Activated T-cell treated with anti-CD3 and anti-CD28 coated beads, Interleukin-2, amount 50 U/mL, for 48 hours (primary cell): ENCODE results near the gene C5AR2.
"Not testable (repeated sequence)": the region's sequence is repeated elsewhere in the genome, so short reads cannot be mapped to it uniquely, and the experiment has no call there.

Experiments used
- DNase-seq, 2 experiments: peaks; one replicate each; pipeline ENCODE4 v3.0.0-alpha.2; 2020

C5AR2 gene

DNA sequence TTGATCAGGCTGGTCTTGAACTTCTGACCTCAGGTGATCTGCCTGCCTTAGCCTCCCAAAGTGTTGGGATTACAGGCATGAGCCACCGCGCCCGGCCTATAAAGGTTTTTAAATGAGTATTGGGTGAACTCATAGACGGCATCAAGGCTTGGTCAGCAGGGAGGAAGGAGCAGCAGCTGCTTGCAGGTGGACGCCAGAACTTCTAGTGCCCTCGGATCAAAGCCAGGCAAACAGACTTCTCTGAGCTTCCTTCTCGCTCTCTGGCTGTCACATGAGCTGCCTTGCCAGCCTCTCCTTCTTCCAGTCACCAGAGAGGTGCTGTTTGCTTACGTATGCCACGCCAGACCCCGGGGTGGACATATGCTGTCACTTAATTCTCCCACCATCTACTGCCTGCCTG is 33.5 kb downstream of the C5AR2 start:
- not testable (repeated sequence) for DNase-seq

DNA sequence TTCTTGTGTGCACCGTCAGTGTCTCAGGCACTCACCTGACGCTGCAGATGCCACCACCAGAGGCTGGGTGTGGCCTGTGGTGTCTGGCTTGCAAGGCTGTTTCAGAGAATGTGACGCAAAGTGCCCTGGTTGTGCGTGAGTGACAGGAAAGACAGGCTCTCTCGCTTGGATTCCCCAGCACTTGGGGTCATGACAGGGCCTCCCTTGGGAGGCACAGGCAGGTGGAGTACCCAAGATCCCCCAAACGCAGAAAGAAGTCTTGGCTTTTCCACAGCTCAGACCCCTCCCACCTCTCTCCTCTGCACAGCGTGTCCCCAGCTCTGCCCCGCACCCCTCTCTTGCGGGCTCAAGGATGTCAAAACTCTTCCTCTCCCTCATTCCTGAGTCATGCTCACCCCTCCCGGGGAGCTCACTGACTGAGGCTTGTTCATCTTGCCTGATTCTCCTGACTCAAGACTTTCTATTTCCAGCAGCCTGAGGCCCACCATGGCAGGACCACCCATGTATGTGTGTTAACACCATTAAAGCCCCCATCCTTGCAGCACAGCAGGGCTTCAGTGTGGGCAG is 38.2 kb downstream of the C5AR2 start:
- no peak for DNase-seq

DNA sequence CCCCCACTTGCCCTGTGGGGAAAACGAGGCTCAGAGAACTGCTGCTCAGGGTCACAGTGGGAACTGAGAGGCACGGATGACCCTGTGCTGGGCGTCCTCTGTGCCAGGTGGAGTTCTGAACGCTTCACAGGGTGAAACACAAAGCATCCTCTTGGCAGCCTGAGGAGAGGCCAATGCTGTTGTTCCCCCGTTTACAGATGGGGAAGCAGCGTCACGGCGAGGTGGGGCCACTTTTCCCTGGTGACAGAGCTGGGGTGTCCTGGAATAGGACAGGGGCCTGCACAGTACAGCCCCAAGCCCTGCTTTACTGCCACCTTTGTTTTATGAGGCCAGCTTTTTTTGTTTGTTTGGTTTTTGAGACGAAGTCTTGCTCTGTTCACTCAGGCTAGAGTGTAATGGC is 39.3 kb downstream of the C5AR2 start:
- DNase-seq = no peak

DNA sequence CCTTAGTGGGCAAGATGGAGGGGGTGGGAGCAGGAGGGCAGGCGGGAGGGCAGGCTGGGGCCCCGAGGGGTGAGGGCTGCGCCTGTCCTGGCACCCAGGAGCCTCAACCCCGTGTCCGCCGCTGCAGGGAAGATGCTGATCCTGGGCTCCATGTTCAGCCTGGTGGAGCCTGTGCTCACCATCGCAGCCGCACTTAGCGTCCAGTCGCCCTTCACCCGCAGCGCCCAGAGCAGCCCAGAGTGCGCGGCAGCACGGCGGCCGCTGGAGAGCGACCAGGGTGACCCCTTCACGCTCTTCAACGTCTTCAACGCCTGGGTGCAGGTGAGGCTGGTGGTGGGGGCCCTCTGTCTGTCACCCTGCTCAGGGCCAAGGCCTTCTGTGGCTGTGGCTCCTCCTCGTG is 40.6 kb downstream of the C5AR2 start:
- no peak for DNase-seq

DNA sequence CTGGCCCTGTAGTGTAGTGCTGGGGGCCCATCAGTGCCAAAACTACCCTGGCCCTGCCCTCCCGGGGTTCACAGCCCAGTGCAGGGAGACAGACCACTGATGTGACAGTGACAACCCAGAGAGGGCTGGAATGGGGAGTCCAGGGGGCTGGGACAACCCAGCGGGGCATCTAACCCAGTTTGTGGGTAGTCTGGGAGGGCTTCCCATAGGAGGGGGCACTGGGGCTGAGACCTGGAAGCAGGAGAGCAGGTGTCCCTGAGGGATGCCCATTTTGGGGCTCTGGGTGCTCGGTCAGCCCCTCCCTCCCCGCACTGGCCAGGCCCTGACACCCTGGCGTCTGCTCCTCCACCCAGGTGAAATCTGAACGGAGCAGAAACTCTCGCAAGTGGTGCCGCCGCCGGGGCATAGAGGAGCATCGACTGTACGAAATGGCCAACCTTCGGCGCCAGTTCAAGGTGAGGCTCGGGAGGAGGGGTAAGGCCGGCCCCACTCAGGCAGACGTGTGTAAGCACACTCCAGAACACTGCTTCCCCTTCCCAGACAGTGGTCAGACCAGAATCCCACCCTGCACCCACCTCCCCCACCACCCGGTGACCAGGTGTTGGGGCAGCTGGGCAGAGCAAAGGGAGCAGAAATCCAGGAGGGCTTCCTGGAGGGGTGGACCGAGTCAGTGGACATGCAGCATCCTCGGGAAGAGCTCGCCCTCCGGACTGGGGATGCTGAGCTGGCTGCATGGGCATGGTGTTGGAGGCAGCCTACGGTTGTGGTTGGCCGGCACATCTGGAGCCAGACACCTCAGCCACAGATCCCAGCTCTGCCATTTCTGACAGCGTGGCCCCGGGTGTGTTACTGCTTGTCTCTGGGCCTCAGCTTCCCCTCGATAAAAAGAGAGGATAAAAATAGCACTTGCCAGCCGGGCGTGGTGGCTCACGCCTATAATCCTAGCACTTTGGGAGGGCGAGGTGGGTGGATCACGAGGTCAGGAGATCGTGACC is 41.6 kb downstream of the C5AR2 start:
- DNase-seq = no peak

DNA sequence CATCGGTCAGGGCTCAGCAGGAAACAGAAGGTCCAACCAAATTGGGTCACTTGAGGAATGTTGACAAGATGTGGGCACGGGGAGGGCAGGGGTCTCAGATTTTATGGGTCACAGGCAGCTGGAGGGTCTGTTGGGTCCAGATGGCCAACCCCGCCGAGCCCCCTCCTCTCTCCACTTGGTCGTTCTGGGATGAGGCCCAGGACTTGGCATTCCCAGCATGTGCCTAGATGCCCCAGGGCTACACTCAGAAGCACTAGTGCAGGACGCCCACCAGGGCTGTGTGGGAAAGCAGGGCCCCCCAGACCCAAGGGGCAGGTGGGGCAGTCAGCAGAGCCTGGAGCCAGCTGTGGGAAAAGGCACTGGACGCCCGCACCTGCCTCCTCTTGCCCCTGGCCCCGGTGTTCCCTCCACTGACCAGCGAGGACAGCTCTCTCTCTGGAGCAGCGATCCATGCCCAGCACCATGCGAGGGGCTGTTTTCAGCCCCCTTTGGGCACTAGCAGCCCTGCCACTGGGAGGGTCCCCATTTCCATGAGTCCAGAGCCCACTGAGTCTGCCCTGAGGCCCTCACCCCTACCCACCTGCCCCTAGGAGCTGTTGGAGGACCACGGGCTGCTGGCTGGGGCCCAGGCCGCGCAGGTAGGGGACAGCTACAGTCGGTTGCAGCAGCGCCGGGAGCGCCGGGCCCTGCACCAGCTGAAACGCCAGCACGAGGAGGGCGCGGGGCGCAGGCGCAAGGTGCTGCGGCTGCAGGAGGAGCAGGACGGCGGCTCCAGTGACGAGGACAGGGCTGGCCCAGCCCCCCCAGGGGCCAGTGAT is 43.1 kb downstream of the C5AR2 start:
- DNase-seq = no peak

DNA sequence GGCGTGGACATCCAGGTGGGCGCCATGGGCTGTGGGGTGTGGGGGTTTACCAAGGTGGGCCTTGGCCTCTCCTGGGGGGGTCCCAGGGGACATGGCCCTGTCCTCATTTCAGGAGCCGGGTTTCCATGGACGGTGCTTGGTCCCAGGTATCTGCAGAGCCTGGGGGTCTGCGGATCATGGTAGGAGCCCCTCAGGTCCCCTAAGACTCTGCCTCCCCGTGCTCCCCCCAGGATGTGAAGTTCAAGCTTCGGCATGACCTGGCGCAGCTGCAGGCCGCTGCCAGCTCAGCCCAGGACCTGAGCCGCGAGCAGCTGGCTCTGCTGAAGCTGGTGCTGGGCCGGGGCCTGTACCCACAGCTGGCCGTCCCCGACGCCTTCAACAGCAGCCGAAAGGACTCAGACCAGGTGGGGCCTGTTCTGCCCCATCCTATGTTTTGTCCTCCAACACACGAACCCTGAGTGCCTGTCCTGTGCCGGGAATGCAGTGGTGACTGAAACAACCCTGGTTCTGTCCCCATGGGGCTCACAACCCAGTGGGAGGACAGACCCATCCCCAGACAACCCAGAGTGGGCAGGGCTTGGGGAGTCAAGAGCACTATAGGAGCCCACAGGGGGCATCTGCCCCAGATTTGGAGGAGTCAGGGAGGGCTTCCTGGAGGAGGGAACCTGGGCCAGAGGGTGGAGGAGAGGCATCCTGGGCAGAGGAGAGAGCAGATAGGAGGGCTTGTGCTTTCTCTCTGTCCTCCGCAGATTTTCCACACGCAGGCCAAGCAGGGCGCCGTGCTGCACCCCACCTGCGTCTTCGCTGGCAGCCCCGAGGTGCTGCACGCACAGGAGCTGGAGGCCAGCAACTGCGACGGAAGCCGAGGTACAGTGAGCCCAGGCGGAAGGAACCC is 44.0 kb downstream of the C5AR2 start:
- no peak for DNase-seq

DNA sequence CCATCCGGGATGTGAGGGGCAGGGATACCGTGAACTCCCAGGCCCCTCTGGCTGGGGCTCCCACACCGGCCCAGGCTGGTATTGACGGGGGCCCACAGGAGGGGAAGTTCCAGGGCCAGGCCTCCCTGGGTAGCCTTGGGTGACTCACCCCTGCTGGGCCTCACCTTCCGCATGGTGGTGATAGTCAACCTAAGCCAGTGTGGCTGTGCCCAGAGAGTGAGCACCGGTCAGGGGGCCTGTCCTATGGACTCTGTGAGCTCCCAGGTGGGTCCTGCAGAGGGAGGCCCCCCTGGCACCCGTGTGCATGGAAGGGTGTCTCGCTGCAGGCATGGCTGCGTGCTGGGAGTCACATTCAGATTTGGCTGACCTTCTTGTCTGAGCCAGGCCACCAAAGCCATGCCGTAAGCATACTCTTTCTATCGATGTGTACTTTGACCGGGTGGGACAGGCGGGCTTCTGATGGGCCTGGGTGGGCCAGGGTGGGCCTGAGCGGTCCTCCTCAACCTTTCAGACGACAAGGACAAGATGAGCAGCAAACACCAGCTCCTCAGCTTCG is 44.7 kb downstream of the C5AR2 start:
- DNase-seq = no peak

DNA sequence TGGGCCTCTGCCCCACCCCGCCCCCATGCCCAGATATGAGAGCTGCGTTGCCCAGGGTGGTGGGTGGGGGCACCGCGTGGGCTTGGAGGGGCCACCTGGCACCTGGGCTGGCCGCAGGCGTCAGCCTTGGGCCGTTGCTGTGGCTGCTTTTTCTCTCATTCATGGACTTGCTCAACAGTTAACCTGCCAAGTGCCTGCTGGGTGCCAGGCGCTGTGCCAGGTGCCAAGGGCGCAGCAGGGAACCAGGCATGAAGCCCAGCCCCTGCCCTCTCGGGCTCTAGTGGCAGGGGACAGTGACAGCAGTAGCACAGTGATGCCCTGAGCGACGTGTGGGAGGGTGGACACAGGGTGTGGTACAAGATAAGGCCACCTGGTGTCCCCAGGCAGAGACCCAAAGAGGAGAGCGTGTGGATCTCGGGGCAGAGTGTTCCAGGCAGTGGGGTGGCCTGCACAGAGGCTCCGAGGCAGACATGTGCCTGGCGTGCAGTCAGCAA is 45.3 kb downstream of the C5AR2 start:
- DNase-seq = no peak

DNA sequence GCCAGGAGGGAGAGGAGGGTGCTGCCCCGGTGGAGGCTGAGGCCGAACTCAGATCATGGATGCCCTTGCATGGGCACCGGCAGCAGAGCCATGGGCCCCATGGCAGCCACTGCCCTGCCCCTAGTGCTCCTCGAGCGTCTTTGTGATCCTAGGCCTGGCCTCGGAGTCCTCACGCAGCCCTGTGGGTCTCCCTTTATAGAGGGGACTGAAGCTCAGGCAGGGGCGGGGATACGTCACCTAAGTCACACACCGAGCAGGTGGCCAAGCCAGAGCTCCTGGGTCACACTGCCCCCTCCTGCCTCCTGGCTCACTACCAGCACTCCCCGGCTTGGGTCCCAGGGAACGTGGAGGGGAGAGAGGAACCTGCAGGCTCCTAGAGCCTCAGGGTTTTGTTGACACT is 45.8 kb downstream of the C5AR2 start:
- no peak for DNase-seq

DNA sequence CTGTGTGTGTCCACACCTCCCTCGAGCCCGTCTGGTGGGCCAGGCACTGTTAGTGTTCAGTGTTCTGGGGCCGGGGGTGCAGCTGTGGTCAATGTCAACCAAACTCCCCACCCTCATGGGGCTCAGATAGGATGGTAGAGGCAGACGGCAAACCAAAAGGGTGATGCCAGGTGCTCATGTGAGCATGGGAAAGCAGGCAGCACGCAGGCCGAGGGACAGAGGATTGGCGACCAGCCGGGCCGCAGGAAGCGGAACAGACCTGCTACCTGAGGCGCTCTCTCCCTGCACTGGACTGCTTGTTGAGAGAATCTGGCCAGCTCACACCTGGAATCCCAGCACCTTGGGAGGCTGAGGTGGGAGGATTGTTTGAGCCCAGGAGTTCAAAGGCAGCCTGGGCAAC is 46.3 kb downstream of the C5AR2 start:
- no peak for DNase-seq

DNA sequence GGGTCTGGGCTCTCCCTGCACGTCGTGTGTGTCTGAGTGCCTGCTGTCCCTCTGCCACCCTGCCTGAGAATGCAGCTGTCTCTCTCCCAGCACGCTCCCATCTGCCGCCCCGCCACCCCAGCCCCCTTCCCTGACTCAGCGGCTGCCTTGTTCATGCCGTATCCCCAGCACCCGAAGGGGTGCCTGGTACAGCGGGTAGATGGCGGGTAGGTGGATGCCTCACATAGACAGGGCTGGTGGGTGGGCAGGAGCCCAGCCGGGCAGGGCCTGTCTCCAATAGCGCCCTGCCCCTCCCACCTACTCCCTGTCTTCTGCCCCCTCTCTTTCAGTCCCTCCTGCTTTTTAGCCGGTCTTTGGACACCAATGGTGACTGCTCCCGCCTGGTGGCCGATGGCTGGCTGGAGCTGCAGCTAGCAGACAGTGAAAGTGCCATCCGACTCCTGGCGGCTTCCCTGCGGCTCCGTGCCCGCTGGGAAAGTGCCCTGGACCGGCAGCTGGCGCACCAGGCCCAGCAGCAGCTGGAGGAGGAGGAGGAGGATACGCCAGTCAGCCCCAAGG is 47.5 kb downstream of the C5AR2 start:
- no peak for DNase-seq

DNA sequence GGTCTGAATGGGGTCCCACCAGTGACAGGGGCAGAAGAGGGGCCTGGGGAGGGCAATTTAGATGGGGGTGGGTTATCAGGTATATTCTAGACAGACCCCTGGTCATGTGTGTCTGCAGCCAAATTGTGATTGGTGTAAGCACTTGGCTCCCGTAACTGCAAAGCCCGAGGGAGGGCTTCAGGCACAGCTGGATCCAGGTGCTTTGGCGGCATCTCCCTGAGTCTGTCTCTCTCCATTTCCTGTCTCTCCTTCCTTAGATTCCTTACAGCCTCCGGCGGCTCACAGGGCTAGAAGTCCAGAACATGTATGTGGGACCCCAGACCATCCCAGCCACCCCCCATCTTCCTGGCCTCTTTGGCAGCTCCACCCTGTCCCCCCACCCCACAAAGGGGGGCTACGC is 48.6 kb downstream of the C5AR2 start:
- no peak for DNase-seq

DNA sequence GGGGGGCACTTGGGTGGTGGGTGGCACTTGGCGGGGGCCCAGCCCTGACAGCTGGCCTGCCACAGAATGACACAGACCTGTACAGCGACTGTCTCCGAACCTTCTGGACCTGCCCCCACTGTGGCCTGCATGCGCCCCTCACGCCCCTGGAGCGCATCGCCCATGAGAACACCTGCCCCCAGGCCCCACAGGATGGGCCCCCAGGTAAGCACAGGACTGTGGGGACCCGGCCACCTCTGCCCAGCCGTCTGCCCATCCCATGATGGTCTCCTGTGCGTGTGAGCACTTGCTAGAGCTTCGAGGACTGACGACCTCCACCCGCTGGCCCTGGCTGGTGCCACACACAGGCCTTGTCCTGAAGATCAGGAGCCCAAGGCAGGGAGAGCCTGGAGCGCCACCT is 49.1 kb downstream of the C5AR2 start:
- no peak for DNase-seq

DNA sequence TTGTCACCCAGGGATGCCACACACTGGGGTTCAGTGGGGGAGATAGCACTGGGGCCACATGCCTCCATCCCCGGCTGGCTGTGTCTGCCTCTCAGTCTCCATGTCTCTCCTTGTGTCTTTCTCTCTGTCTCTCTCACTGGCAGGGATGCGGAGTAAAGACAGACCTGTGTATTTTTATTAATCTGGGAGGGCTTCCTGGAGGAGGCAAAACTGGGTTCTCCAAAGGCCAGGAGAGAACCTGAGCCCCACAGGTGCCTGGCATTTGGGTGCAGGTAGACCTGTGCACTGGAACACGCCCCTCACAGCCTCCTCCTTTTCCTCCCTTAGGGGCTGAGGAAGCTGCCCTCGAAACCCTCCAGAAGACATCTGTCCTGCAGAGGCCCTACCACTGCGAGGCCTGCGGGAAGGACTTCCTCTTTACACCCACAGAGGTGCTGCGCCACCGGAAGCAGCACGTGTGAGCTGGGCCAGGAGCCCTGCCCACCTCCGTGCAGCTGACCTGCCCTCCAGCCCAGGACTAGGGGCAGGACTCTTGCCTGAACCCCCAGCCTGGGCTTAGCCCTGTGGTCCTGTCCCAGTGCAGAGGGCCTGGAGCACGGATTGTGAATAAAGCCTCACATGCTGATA is 49.8 kb downstream of the C5AR2 start:
- DNase-seq = peak in 1 of 2 experiments; percentile 27

DNA sequence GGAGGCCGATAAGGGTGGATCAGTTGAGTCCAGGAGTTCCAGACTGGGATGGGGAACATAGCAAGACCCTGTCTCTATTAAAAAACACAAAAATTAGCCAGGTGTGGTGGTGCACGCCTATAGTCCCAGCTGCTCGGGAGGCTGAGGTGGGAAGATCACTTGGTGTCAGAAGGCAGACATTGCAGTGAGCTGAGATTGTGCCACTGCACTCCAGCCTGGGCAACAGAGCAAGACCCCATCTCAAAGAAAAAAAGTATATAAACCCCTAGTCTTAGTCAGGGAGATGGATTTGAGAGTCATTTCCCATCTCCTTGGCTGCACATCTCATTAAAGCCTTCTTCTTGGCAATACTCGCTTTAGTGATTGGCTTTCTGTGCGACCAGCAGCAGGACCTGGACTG is 51.9 kb downstream of the C5AR2 start:
- DNase-seq = not testable (repeated sequence)

DNA sequence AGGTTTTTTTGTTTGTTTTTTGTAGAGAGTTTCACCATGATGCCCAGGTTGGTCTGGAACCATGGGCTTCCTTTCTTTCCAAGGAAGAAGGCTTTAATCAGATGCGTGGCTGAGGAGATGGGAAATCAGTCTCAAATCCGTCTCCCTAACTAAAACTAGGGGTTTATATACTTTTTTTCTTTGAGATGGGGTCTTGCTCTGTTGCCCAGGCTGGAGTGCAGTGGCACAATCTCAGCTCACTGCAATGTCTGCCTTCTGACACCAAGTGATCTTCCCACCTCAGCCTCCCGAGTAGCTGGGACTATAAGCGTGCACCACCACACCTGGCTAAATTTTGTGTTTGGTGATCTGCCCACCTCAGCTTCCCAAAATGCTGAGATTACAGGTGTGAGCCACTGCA is 52.6 kb downstream of the C5AR2 start:
- DNase-seq = not testable (repeated sequence)

DNA sequence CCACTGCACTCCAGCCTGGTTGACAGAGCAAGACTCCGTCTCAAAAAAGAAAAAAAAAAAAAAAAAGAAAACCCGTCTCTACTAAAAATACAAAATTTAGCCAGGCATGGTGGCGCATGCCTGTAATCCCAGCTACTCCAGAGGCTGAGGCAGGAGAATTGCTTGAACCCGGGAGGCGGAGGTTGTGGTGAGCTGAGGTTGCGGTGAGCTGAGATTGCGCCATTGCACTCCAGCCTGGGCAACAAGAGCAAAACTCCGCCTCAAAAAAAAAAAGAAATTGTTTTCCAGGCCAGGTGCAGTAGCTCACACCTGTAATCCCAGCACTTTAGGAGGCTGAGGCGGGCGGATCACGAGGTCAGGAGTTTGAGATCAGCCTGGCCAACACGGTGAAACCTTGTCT is 54.6 kb downstream of the C5AR2 start:
- not testable (repeated sequence) for DNase-seq

DNA sequence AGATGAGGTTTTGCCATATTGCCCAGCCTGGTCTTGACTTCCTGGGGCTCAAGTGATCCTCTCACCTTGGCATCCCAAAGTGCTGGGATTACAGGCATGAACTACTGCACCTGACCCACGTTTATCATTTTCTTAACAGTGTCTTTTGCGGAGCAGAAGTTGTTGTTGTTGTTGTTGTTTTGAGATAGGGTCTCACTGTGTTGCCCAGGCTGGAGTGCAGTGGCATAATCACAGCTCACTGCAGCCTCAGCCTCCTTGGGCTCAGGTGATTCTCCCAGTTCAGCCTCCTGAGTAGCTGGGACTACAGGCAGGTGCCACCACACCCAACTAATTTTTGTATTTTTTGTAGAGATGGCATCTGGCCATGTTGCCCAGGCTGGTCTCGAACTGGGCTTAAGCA is 55.6 kb downstream of the C5AR2 start:
- not testable (repeated sequence) for DNase-seq

DNA sequence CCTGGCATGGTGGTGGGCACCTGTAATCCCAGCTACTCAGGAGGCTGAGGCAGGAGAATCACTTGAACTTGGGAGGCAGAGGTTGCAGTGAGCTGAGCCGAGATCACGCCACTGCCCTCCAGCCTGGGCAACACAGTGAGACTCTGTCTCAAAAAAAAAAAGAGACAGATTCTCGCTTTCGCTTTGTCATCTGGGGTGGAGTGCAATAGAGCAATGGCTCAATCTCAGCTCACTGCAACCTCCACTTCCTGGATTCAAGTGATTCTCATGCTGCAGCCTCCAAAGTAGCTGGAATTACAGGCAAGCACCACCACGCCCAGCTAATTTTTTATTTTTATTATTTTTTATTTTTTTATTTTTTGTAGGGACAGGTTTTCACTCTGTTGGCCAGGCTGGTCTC is 56.7 kb downstream of the C5AR2 start:
- not testable (repeated sequence) for DNase-seq

DNA sequence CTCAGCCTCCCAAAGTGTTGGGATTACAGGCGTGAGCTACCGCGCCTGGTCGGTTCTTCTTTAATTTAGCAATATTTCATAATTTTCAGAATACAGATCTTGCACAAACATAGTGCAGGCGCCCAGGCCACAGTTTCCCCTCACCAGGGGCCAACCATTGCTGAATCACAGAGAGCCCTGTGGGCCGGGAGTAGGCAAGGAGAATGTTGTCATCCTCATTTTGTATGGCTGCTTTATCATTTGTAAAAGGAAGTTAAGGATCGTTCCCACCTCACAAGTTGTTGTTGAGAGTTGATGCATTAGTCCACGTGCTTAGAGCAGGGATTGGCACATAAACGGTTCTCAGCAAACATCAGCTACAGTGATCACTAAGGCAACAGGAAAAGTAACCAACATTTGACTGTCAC is 57.2 kb downstream of the C5AR2 start:
- DNase-seq = no peak
